Calu3 (cell line): ENCODE results near the gene STN1. TPM values are rescaled to one million over a fixed set of nuclear protein-coding genes. Genes with fewer than 3 reads are reported as not detected.

Source experiments
- BruUV-seq: library from RNA; stranded (reverse); fragments of 400-500 nt; replicated peaks from 2 replicates; lab custom pipeline; 2021; lab: Mats Ljungman, UMichigan
- CTCF ChIA-PET: fragments of 300-600 bp; sonication (Branson Sonifier 250); formaldehyde crosslinking; loops from one replicate; lab custom pipeline; 2022; ENCODE audit warnings: antibody characterized with exemption; lab: Charles Lee
- DNase-seq: peaks from one replicate; pipeline ENCODE4 v3.0.0; 2022
- H3K27ac Mint-ChIP-seq: one replicate; pipeline ENCODE4 v1.8.0; 2022; ENCODE audit warnings: mixed read lengths; ENCODE audit not compliant: unreplicated experiment
- H3K27me3 Mint-ChIP-seq: one replicate; pipeline ENCODE4 v1.8.0; 2022; ENCODE audit warnings: mixed read lengths; ENCODE audit not compliant: unreplicated experiment
- H3K36me3 Mint-ChIP-seq: one replicate; pipeline ENCODE4 v1.8.0; 2022; ENCODE audit warnings: mild to moderate bottlenecking, moderate library complexity, mixed read lengths; ENCODE audit not compliant: insufficient read depth, unreplicated experiment
- H3K4me1 Mint-ChIP-seq: one replicate; pipeline ENCODE4 v1.8.0; 2022; ENCODE audit warnings: mild to moderate bottlenecking, low read depth, mixed read lengths; ENCODE audit not compliant: unreplicated experiment
- H3K4me3 Mint-ChIP-seq: one replicate; pipeline ENCODE4 v1.8.0; 2022; ENCODE audit warnings: mild to moderate bottlenecking, low read depth, moderate library complexity, mixed read lengths; ENCODE audit not compliant: unreplicated experiment
- H3K9me3 Mint-ChIP-seq: one replicate; pipeline ENCODE4 v1.8.0; 2022; ENCODE audit warnings: low read depth, mixed read lengths; ENCODE audit not compliant: unreplicated experiment
- CTCF ChIP-seq: fragments of 200-600 bp; IDR thresholded peaks from one replicate; pipeline ENCODE4 v1.8.0; 2022; ENCODE audit warnings: antibody characterized with exemption; ENCODE audit not compliant: unreplicated experiment
- intact Hi-C: fragments of 100-400 bp; cut with micrococcal nuclease; formaldehyde crosslinking; loops from one replicate; pipeline ENCODE4 v1.10.0; 2022; ENCODE audit not compliant: unreplicated experiment
- total RNA-seq: library from RNA; stranded (reverse); gene quantifications from 2 replicates; pipeline ENCODE4 v1.2.3, GENCODE V29; 2022

Gene STN1
- total RNA-seq, 1 experiment from 2014 or later = 13.1 TPM

- Mint-ChIP-seq H3K9me3 (no peaks in the 10 kb centered on the region), H3K4me1 (no peaks in the 10 kb centered on the region), H3K27me3 (peaks cover 32% of the 10 kb centered on the region), H3K4me3 (no peak overlapping the region), H3K27ac (no peak overlapping the region), H3K36me3 (no peaks in the 10 kb centered on the region)
- no peak for DNase-seq
- CTCF ChIA-PET = no interaction called here
- no peak for TF ChIP-seq CTCF
- BruUV-seq = no TSS peak
- intact Hi-C loops = no loop called here
Observed at GRCh38 chr10:103843045-103843444, 74.9 kb downstream of the STN1 start.

DNA sequence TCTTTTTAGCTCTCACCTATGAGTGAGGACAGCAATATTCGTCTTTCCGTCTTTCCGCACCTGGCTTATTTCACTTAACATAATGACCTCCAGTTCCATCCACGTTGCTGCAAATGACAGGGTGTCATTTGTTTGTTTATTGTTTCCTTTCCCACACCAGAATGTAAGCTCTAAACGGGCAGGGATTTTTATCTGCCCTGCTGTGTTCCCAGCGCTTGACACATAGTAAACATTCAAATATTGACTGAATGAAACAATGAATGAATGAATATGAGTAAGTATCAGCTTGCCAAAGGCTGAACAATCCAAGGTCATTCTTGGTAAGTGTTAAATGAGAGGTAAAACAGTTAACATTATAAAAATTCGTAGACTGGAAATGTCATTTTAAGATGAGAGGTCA is 75.4 kb downstream of the STN1 start:
- DNase-seq = no peak

DNA sequence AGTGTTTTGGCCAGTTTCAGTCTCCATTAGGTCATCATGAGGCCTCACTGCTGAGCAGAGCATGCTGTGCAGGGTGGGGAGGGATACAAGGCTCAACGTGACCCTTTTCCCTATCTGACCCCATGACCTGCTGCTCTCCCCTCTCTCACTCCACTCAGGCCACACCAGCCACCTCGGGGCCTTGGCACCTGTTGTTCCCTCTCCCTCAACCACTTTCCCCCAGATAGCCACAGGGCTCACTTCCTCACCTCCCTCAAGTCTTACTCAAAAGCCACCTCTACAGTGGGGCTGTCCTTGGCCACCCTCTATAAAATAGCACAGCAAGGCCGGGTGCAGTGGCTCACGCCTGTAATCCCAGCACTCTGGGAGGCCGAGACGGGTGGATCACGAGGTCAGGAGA is 76.5 kb downstream of the STN1 start:
- H3K36me3 Mint-ChIP-seq = no peaks in the 10 kb centered on the region
- H3K27me3 Mint-ChIP-seq = peaks cover 37% of the 10 kb centered on the region
- H3K4me3 Mint-ChIP-seq = no peak overlapping the region
- intact Hi-C loops = no loop called here
- CTCF ChIA-PET = no interaction called here
- no peak for TF ChIP-seq CTCF
- DNase-seq = no peak
- no peak overlapping the region for H3K27ac Mint-ChIP-seq
- H3K4me1 Mint-ChIP-seq = no peaks in the 10 kb centered on the region
- BruUV-seq = no TSS peak
- H3K9me3 Mint-ChIP-seq = no peaks in the 10 kb centered on the region

More for the DNA sequence above, 75.4 kb downstream of the STN1 start:
- BruUV-seq = no TSS peak
- intact Hi-C loops = no loop called here
- no peak overlapping the region for H3K27ac Mint-ChIP-seq
- no peaks in the 10 kb centered on the region for H3K9me3 Mint-ChIP-seq
- CTCF ChIA-PET = no interaction called here
- H3K4me1 Mint-ChIP-seq = no peaks in the 10 kb centered on the region
- no peaks in the 10 kb centered on the region for H3K36me3 Mint-ChIP-seq
- no peak for TF ChIP-seq CTCF
- peaks cover 30% of the 10 kb centered on the region for H3K27me3 Mint-ChIP-seq
- no peak overlapping the region for H3K4me3 Mint-ChIP-seq

- TF ChIP-seq CTCF = no peak
- Mint-ChIP-seq H3K36me3 (no peaks in the 10 kb centered on the region), H3K27ac (no peak overlapping the region), H3K9me3 (no peaks in the 10 kb centered on the region), H3K4me3 (no peak overlapping the region), H3K4me1 (no peaks in the 10 kb centered on the region), H3K27me3 (peaks cover 45% of the 10 kb centered on the region)
- intact Hi-C loops = no loop called here
- no peak for DNase-seq
- CTCF ChIA-PET = no interaction called here
- no TSS peak for BruUV-seq
Observed at GRCh38 chr10:103840740-103841070, 77.3 kb downstream of the STN1 start.
